Measurements from ENCODE around the gene SIRPB2. TPM values are rescaled to one million over a fixed set of nuclear protein-coding genes. Genes with fewer than 3 reads are reported as not detected.

SIRPB2 gene
- polyA plus RNA-seq (ENCODE audit: insufficient read length in 4 of 4), result 1 to 10 TPM in 1 of 4 donors, under 1 TPM in 3; 0.31 to 1.0 (median 0.67) TPM

- no peak for DNase-seq (ENCODE audit: low read depth in 4 of 4, low spot score in 2 of 4)
Observed at GRCh38 chr20:1491281-1491840, at the start of gene SIRPB2. TSS of gene SIRPB2 (minus strand) at chr20:1491420. CDS start at chr20:1491359, 61 bp downstream.

GRCh38 chr20:1539816-1540419, 48.7 kb upstream of the SIRPB2 start:
- no peak for DNase-seq (ENCODE audit: low read depth in 4 of 4, low spot score in 2 of 4)

GRCh38 chr20:1538655-1539054, 47.4 kb upstream of the SIRPB2 start:
- no peak for DNase-seq (ENCODE audit: low read depth in 4 of 4, low spot score in 2 of 4)

- DNase-seq (ENCODE audit: low read depth in 4 of 4, low spot score in 2 of 4), result no peak
Observed at GRCh38 chr20:1537731-1538058, 46.5 kb upstream of the SIRPB2 start.

- no peak for DNase-seq (ENCODE audit: low read depth in 4 of 4, low spot score in 2 of 4)
Observed at GRCh38 chr20:1536893-1537730, 45.9 kb upstream of the SIRPB2 start.

- DNase-seq (ENCODE audit: low read depth in 4 of 4, low spot score in 2 of 4), result no peak
Observed at GRCh38 chr20:1535420-1536175, 44.4 kb upstream of the SIRPB2 start.

GRCh38 chr20:1534526-1534925, 43.3 kb upstream of the SIRPB2 start:
- no peak for DNase-seq (ENCODE audit: low read depth in 4 of 4, low spot score in 2 of 4)

GRCh38 chr20:1533059-1533458, 41.8 kb upstream of the SIRPB2 start:
- no peak for DNase-seq (ENCODE audit: low read depth in 4 of 4, low spot score in 2 of 4)

GRCh38 chr20:1528811-1529210, 37.6 kb upstream of the SIRPB2 start:
- no peak for DNase-seq (ENCODE audit: low read depth in 4 of 4, low spot score in 2 of 4)

GRCh38 chr20:1527923-1528322, 36.7 kb upstream of the SIRPB2 start:
- no peak for DNase-seq (ENCODE audit: low read depth in 4 of 4, low spot score in 2 of 4)

- DNase-seq (ENCODE audit: low read depth in 4 of 4, low spot score in 2 of 4), result no peak
Observed at GRCh38 chr20:1526896-1527295, 35.7 kb upstream of the SIRPB2 start.

- no peak for DNase-seq (ENCODE audit: low read depth in 4 of 4, low spot score in 2 of 4)
Observed at GRCh38 chr20:1526310-1526709, 35.1 kb upstream of the SIRPB2 start.

GRCh38 chr20:1524004-1524403, 32.8 kb upstream of the SIRPB2 start:
- DNase-seq (ENCODE audit: low read depth in 4 of 4, low spot score in 2 of 4), result no peak

GRCh38 chr20:1517010-1517409, 25.8 kb upstream of the SIRPB2 start:
- DNase-seq (ENCODE audit: low read depth in 4 of 4, low spot score in 2 of 4), result no peak

- no peak for DNase-seq (ENCODE audit: low read depth in 4 of 4, low spot score in 2 of 4)
Observed at GRCh38 chr20:1513801-1514200, 22.6 kb upstream of the SIRPB2 start.

GRCh38 chr20:1509237-1509636, 18.0 kb upstream of the SIRPB2 start:
- no peak for DNase-seq (ENCODE audit: low read depth in 4 of 4, low spot score in 2 of 4)

- DNase-seq (ENCODE audit: low read depth in 4 of 4, low spot score in 2 of 4), result no peak
Observed at GRCh38 chr20:1508574-1508973, 17.4 kb upstream of the SIRPB2 start.

- DNase-seq (ENCODE audit: low read depth in 4 of 4, low spot score in 2 of 4), result no peak
Observed at GRCh38 chr20:1507276-1507675, 16.1 kb upstream of the SIRPB2 start.

GRCh38 chr20:1505871-1506270, 14.7 kb upstream of the SIRPB2 start:
- DNase-seq (ENCODE audit: low read depth in 4 of 4, low spot score in 2 of 4), result no peak

- DNase-seq (ENCODE audit: low read depth in 4 of 4, low spot score in 2 of 4), result no peak
Observed at GRCh38 chr20:1505361-1505760, 14.1 kb upstream of the SIRPB2 start.

GRCh38 chr20:1503564-1504227, 12.5 kb upstream of the SIRPB2 start:
- DNase-seq (ENCODE audit: low read depth in 4 of 4, low spot score in 2 of 4), result peak; percentile 13 to 68 (median 30)
